HG02840 (cell line): ENCODE measurements around the gene MATCAP1.
A peak's percentile ranks its signal among the peaks of the same experiment; 100 is the strongest.

Experiments used
- ATAC-seq: cut with Tn5 transposase; IDR thresholded peaks from one replicate; pipeline ENCODE4 v1.9.1; 2021; ENCODE audit warnings: mild to moderate bottlenecking, moderate library complexity, moderate number of reproducible peaks; ENCODE audit not compliant: unreplicated experiment, low FRiP score

The MATCAP1 gene

GRCh38 chr16:67174706-67175231, 9.0 kb downstream of the MATCAP1 start:
- no peak for ATAC-seq

GRCh38 chr16:67173808-67174705, 9.7 kb downstream of the MATCAP1 start:
- no peak for ATAC-seq

GRCh38 chr16:67173323-67173722, 10.4 kb downstream of the MATCAP1 start:
- no peak for ATAC-seq

GRCh38 chr16:67170949-67171649, 12.7 kb downstream of the MATCAP1 start:
- no peak for ATAC-seq

GRCh38 chr16:67170168-67170948, 13.4 kb downstream of the MATCAP1 start, which contains the start of gene NOL3:
Gene NOL3, plus strand, starts transcription at chr16:67170538.
- ATAC-seq = peak; percentile 39

- no peak for ATAC-seq
These were observed 14.1 kb downstream of the MATCAP1 start for GRCh38 chr16:67169642-67170167.

- no peak for ATAC-seq
These were observed 14.7 kb downstream of the MATCAP1 start for GRCh38 chr16:67169011-67169451.

GRCh38 chr16:67167588-67167987, 16.2 kb downstream of the MATCAP1 start:
- ATAC-seq = no peak

GRCh38 chr16:67166598-67167168, 17.1 kb downstream of the MATCAP1 start:
- no peak for ATAC-seq

GRCh38 chr16:67166110-67166547, 17.6 kb downstream of the MATCAP1 start:
- no peak for ATAC-seq

- ATAC-seq = no peak
These were observed 18.4 kb downstream of the MATCAP1 start for GRCh38 chr16:67165121-67166078.

- ATAC-seq = no peak
These were observed 19.1 kb downstream of the MATCAP1 start, which contains the start of gene HSF4 for GRCh38 chr16:67164599-67165061. Gene HSF4, plus strand, starts transcription at chr16:67164745. Its CDS starts 67 bp downstream, at chr16:67164812.

- no peak for ATAC-seq
These were observed 19.7 kb downstream of the MATCAP1 start for GRCh38 chr16:67163999-67164558.

GRCh38 chr16:67163164-67163998, 20.4 kb downstream of the MATCAP1 start:
- no peak for ATAC-seq

GRCh38 chr16:67162506-67163163, 21.1 kb downstream of the MATCAP1 start:
- no peak for ATAC-seq

- ATAC-seq = no peak
These were observed 22.1 kb downstream of the MATCAP1 start for GRCh38 chr16:67161595-67162058.
